Fibroblast of villous mesenchyme (primary cell): ENCODE data around the gene IMP3. TPM values are rescaled to one million over a fixed set of nuclear protein-coding genes. Genes with fewer than 3 reads are reported as not detected.

Source experiments
- DNase-seq: peaks from one replicate; pipeline ENCODE4 v3.0.0-alpha.2; 2010; ENCODE audit warnings: low read depth
- H3K4me3 ChIP-seq: 2 replicates; pipeline ENCODE4 v1.5.1; 2011; ENCODE audit warnings: low read depth, mild to moderate bottlenecking, low read length
- total RNA-seq: library from RNA; depleted of rRNA; stranded (reverse); fragments of >200 nt; gene quantifications from 2 replicates; pipeline ENCODE4 v1.2.3, GENCODE V29; 2012
- TF ChIP-seq, protein P1 (sequence below): IDR thresholded peaks from 2 replicates; pipeline ENCODE4 v1.5.1; 2012; ENCODE audit warnings: low read depth, mild to moderate bottlenecking, low read length; ENCODE audit not compliant: insufficient read depth

The IMP3 gene
- total RNA-seq, 1 donor = 42.3 TPM

DNA sequence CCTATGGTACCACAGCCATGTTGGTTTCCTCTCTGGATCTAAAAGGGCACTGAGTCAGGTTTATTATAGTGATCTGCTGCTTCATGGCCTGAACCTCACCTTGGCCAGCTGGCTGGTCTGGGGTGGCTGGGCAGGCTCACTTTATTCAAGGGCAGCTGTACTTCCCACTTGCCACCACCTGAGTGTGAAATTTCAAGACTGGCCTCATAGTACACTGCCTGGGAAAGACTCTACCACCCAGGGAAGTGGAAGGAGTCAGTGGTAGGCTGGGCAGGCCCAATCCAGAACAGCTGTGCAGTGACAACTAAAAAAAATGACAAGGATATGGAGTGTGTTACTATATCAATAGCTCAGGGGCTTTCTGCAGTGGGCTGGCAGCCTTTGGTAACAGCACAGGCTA lies 23.3 kb downstream of the IMP3 start:
- no peak overlapping the region for H3K4me3 ChIP-seq
- DNase-seq = no peak
- TF ChIP-seq, protein P1, sequence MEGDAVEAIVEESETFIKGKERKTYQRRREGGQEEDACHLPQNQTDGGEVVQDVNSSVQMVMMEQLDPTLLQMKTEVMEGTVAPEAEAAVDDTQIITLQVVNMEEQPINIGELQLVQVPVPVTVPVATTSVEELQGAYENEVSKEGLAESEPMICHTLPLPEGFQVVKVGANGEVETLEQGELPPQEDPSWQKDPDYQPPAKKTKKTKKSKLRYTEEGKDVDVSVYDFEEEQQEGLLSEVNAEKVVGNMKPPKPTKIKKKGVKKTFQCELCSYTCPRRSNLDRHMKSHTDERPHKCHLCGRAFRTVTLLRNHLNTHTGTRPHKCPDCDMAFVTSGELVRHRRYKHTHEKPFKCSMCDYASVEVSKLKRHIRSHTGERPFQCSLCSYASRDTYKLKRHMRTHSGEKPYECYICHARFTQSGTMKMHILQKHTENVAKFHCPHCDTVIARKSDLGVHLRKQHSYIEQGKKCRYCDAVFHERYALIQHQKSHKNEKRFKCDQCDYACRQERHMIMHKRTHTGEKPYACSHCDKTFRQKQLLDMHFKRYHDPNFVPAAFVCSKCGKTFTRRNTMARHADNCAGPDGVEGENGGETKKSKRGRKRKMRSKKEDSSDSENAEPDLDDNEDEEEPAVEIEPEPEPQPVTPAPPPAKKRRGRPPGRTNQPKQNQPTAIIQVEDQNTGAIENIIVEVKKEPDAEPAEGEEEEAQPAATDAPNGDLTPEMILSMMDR = no peak

DNA sequence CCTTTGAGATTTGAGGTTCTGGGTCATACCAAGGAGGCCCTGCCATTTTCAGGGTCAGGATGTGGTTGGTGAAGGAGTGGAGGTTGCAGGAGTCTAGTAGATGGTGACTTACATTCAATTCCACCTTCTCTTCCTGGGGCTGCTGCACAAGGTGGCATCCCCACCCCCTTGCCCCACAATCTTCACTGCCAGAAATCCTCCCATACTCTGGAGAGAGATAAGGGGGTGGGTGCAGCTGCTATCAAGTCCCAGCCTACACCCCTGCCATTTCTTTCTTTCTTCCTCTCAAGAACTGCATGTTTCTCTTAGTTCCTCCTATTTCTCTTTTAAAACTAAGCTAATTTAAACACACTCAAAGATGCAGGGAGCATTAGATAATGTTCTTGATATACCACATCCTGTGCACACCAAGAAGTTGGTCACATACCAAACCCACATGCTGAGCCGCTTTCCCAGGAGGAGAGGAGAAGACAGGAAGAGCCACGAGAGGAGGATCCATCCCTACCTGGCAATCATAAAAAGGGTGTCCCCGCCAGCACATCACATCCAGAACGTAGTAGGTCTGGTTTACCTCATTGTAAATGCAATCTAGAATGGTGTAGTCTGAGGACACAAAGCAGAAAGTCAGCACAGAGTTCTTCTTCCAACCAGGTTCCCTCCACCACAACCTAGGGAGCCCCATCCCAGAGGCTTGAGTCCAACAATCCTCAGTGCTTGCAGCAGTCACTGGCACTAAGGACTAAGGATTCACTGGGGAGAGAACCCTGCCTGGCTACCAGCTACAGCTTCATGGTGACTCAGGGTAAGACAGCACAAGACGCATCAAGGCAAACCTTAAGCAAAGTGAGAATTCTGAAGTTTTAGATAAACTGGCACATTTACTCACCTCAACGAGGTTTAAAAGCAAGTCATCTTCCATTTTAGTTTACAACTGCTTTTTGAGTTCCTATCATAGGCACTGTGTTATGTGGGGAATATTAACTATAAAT lies 33.0 kb downstream of the IMP3 start:
- DNase-seq = no peak
- no peak overlapping the region for H3K4me3 ChIP-seq
- TF ChIP-seq, protein P1 = no peak

DNA sequence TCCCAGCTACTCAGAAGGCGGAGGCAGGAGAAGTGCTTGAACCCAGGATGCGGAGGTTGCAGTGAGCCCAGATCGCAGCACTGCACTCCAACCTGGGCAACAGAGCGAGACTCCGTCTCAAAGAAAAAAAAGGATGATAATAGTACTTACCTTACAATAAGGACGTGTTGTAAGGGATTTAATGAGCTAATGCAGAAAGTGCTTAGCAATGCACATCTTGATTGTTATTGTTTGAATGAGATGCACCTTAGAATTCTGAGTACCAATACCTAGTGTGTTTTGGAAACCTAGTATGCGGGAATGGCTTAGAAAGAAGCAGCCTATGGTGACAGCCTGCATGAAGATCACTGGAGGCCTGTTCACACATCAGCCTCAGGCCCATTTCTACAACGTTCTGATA lies 34.0 kb downstream of the IMP3 start:
- TF ChIP-seq, protein P1 = no peak
- DNase-seq = no peak
- H3K4me3 ChIP-seq = no peak overlapping the region

DNA sequence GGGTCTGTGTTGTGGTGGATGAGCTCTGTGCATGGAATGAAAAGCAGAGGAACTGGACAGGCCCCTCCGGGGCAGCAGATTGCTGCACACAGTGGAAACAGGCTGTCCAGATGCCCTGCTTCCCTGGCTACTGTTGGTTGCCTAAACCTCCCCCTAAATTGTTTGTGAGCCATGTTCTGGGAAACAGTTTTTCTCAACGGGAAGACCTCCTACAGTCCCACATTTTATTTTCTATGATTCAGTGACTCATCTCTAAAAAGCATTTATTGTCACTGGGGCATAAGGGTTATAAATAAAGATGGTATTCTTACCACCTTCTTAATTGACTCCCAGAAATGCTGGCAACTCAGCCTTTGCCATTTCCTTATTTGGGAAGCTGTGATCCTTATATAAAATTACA lies 40.6 kb downstream of the IMP3 start:
- TF ChIP-seq, protein P1 = no peak
- peak; percentile 66 for DNase-seq
- H3K4me3 ChIP-seq = no peak overlapping the region

DNA sequence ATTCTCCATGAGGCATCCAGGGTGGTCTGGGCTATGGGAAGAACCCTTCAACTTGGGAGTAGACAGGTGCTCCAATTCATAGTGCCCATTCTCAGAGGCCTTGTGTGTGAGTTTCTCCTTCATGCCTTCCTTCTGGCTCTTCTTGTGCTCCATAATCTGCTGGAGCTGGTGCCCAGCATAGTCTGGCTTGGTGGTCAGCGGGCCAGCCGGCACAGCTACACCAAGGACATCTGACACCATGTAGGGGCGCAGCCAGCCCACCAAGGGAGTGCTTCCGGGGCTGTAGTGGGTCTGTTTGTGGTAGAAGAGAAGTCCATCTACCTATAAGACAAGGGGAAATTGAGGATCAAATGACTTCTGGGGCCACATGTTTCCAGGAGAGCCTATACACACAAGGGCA lies 41.7 kb downstream of the IMP3 start:
- DNase-seq = no peak
- TF ChIP-seq, protein P1 = no peak
- no peak overlapping the region for H3K4me3 ChIP-seq

DNA sequence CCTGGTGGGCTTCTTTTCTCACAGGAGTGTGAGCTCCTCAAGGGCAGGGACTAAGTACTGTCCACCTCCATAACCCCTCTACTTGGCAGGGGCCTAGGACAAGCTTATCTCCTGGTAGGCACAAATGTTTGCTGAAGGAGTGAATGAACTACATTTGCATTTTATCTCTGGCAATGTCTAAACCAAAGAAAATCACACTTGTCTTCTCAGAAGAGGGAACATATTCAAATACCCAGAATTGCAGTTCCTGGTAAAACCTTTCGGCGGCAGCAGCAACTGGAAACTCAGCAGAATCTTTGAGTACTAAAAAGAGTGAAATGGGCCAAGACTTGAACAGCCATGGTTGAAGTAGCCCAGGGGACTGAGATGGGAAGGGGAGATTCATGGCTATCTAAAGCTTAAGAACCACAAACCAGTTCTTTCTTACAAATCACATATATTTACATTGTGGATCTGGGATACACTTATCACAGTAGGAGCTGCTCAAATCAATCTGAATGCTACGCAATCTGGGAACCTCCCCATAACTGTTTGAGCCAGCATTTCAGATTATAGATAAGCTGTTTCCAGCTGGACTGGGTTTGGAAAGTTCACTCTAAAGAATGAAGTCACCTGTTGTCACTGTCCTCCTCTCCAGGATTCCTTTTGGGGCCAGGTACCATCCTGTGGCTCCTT lies 42.2 kb downstream of the IMP3 start:
- DNase-seq = peak; percentile 19
- no peak overlapping the region for H3K4me3 ChIP-seq
- TF ChIP-seq, protein P1 = peak; percentile 52
